Measurements from ENCODE around the gene TSPAN9. TPM values are rescaled to one million over a fixed set of nuclear protein-coding genes. Genes with fewer than 3 reads are reported as not detected.

TSPAN9 gene
- total RNA-seq, 8 experiments from 2014 or later, result 7.9 to 35.6 (median 13.5) TPM

DNA sequence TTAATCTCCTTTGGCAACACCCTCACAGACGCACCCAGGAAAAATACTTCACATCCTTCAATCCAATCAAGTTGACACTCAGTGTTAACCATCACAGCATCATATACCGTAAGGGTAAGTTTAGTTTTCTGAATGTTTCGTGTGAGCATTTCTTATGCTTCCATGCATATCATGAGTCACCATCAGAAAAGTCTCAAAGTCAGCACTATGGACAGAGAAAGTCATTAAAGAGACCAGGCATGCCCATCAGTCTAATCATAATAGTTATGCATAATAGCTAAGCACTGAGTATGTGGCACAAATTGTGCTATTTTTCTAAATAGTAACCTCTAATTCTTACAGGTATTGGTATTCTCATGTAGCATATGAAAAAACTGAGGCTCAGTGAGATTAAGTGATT is 255.0 kb downstream of the TSPAN9 start:
- peaks cover 12 to 17% of the 10 kb centered on the region in 2 donors for H3K4me1 ChIP-seq (replicated peaks in 1 of 2)
- ATAC-seq (replicated peaks in 6 of 8), result peak in 3 of 8 experiments; percentile 52 to 97 (median 86)
- no peak overlapping the region for H3K4me3 ChIP-seq
- WGBS, 10 experiments, result 18 to 100% (median 81%) methylated on average over 1 to 3 of the region's 3 CpGs; no CpG with 5 or more reads in 1 of the 10 experiments
- no peak overlapping the region for H3K27ac ChIP-seq
- in situ Hi-C loops (cut with MboI; ENCODE audit: low pct_unique_long_range_greater_than_20kb in 2 of 9, low sequenced_read_pairs in 9 of 9, unreplicated experiment in 9 of 9), result loop anchor here in 3 of 9 experiments (25.0 kb wide), 3 partner anchors 305 to 455 kb away; no protein-coding TSS in a partner anchor

DNA sequence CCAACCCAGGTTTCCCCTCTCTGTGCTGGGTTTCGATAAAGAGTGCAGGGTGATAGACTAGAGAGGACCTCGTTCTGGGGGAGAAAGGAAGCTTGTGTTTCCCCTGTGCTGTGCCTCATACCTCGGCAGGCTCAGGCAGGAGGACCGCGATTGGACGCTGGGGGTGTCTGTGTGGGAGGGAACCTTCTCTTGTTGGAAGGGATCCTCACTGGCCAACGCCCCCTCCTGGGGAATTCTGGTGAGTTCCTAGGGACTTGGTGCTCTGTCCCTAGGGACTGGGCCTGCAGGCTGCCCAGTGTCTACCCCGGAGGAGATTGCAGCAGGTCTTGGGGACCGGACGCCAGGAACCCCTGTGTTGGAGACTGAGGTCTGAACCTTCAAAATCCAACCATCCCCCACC is 256.4 kb downstream of the TSPAN9 start:
- peak in 6 of 8 experiments; percentile 19 to 89 (median 53) for ATAC-seq (replicated peaks in 6 of 8)
- no peak overlapping the region for H3K27ac ChIP-seq
- WGBS, 10 experiments, result 10 to 100% (median 62%) methylated on average over 1 to 4 of the region's 10 CpGs; no CpG with 5 or more reads in 4 of the 10 experiments
- no peak overlapping the region for H3K4me3 ChIP-seq
- in situ Hi-C loops (cut with MboI; ENCODE audit: low pct_unique_long_range_greater_than_20kb in 2 of 9, low sequenced_read_pairs in 9 of 9, unreplicated experiment in 9 of 9), result loop anchor here in 3 of 9 experiments (25.0 kb wide), 3 partner anchors 304 to 454 kb away; no protein-coding TSS in a partner anchor
- H3K4me1 ChIP-seq (replicated peaks in 1 of 2), result peaks cover 14 to 21% of the 10 kb centered on the region in 2 donors

DNA sequence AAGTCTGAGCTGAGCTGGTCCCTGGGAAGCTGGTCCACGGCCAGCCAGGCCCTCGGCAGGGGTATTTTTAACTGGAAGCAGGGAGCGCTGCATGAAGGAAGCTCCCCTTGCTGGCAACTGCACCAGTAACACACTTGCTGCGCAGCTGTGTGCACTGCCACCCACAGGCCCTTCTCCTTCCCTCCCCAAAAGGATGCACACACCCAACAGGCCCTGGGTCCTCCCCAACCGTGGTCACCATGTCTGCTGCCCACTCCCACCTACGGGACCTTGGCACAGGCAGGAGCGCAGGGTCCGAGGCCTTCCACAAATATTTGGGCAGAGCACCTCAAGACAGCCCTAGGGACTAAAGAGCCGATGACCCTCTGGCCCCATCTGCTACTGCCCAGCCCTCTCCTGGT is 256.8 kb downstream of the TSPAN9 start:
- Histone ChIP-seq H3K4me3 (no peak overlapping the region), H3K4me1 (replicated peaks in 1 of 2) (peaks cover 14 to 23% of the 10 kb centered on the region in 2 donors), H3K27ac (no peak overlapping the region)
- no peak for ATAC-seq (replicated peaks in 6 of 8)
- WGBS, 10 experiments, result 56 to 89% (median 80%) methylated on average over 1 to 5 of the region's 9 CpGs; no CpG with 5 or more reads in 5 of the 10 experiments
- in situ Hi-C loops (cut with MboI; ENCODE audit: low pct_unique_long_range_greater_than_20kb in 2 of 9, low sequenced_read_pairs in 9 of 9, unreplicated experiment in 9 of 9), result loop anchor here in 3 of 9 experiments (25.0 kb wide), 3 partner anchors 303 to 453 kb away; no protein-coding TSS in a partner anchor

DNA sequence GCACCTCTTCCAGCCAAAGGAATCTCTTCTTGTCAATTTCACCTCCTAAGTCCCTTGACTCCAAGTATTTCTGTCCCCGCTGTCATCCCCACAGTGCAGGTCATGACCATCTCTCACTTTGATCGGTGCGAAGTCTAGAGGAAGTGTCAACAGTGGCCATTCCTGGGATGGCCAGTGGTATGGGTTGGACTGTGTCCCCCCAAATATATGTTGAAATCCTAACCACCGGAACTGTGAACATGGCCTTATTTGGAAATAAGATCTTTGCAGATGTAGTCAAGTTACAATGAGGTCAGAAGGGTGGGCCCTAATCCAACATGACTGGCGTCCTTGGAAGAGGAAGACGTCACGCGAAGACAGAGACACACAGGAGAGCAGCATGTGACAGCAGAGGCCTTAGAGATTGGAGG is 257.9 kb downstream of the TSPAN9 start:
- Histone ChIP-seq H3K27ac (no peak overlapping the region), H3K4me1 (replicated peaks in 1 of 2) (peaks cover 14 to 23% of the 10 kb centered on the region in 2 donors), H3K4me3 (no peak overlapping the region)
- WGBS, 10 experiments, result 63 to 100% (median 98%) methylated on average over 1 to 8 of the region's 8 CpGs; no CpG with 5 or more reads in 1 of the 10 experiments
- no peak for ATAC-seq (replicated peaks in 6 of 8)
- in situ Hi-C loops (cut with MboI; ENCODE audit: low pct_unique_long_range_greater_than_20kb in 2 of 9, low sequenced_read_pairs in 9 of 9, unreplicated experiment in 9 of 9), result loop anchor here in 3 of 9 experiments (25.0 kb wide), 3 partner anchors 302 to 452 kb away; no protein-coding TSS in a partner anchor

Other genes starting within 250 kb of the TSPAN9 start
- 1 to 10 TPM in 7 of 8 experiments, under 1 TPM in 1; 1.00 to 4.1 (median 1.7) TPM for gene NRIP2, start 242.3 kb upstream of the TSPAN9 start, total RNA-seq
- 1 to 10 TPM in 2 of 8 experiments, under 1 TPM in 3, not detected in 3; 0.16 to 1.5 (median 0.29) TPM for gene TEX52, start 220.3 kb upstream of the TSPAN9 start, total RNA-seq
- gene FOXM1, start 200.2 kb upstream of the TSPAN9 start, total RNA-seq, result 10 to 100 TPM in 3 of 8 experiments, 1 to 10 TPM in 3, under 1 TPM in 2; 0.76 to 37.9 (median 1.4) TPM
- gene RHNO1, start 200.2 kb upstream of the TSPAN9 start, total RNA-seq, result 10 to 100 TPM in 7 of 8 experiments, 1 to 10 TPM in 1; 9.8 to 37.6 (median 28.9) TPM
- gene TULP3, start 186.5 kb upstream of the TSPAN9 start, total RNA-seq, result 10 to 100 TPM; 11.7 to 25.1 (median 15.4) TPM
- gene TEAD4, start 118.0 kb upstream of the TSPAN9 start, total RNA-seq, result 10 to 100 TPM in 4 of 8 experiments, 1 to 10 TPM in 3, under 1 TPM in 1; 0.98 to 21.0 (median 9.1) TPM

Measured in motor neuron (in vitro differentiated cells).